ENCODE results near the gene TBC1D19.
"Not testable (repeated sequence)": the region's sequence is repeated elsewhere in the genome, so short reads cannot be mapped to it uniquely, and the experiment has no call there.

Gene TBC1D19

DNA sequence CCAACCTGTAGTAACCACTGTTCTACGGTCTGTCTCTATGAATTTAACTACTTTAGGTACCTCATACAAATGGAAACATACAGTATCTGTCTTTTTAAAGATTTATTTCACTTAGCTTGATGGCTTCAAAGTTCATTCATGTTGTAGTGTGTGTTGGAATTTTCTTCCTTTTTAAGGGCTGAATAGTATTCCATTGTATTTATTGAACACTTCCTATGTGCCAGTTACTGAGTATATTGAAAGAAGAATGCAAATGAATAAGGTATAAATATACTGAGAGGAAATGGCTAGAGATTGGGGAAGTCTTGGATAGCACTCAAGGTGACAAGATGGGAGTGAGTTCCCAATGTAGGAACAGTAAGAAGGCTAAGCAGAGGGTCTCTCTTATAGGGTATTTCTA, 17.3 kb downstream of the TBC1D19 start:
- DNase-seq, result no peak

DNA sequence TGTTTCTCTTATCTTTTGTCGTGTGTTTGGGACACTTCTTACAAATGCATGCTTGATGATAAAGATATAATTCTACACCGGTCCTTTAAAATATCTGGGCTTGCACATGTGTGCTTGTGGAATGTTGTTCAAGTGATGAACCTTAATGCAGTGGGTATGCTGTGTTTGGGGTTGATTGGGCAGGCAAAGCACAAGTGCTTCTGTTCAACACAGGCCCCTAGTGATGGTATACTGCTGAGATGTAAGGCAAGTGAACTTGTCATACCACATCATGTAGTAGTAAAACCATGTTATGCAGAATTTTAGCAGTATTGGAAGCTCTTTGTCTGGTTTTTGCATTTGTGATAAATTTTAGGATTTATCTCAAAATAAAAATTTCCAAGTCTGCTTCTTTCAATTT, 23.9 kb downstream of the TBC1D19 start:
- no peak for DNase-seq

DNA sequence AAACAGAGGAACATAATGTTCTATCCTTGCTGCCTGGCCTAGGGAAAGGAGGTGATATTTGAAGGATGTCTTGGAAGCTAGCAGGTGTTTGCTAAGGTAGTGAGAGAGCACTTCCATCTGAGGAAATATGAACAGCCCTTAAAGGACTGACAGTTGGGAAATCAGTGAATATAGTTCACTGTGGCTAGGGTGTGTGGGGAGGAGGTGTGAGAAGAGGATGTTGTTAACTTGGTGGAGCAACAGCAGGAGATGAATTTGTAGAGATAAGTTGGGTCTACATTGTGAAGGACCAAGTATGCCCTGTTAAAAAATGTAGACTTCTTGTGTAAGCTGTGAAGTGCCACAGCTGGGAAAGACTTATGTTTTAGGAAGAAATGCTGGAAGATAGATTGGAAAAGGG, 25.5 kb downstream of the TBC1D19 start:
- DNase-seq, result no peak

DNA sequence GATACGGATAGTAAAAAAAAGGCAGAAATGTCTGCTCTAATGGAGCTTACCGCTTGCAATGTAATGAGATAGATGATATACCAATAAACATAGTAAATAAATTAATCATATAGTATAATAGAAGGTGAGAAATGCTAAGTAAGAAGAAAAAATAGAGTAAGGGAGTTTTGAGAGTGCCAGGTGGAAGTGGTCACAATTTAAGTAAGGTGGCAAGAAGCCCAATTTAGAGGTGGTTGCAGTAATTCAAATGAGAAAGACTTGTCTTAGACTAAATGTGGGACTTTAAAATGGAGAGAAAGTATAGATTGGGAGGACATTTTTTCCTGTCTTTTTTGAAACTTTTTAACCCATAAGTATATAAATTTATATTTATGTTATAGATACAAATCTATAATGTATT, 26.0 kb downstream of the TBC1D19 start:
- no peak for DNase-seq

DNA sequence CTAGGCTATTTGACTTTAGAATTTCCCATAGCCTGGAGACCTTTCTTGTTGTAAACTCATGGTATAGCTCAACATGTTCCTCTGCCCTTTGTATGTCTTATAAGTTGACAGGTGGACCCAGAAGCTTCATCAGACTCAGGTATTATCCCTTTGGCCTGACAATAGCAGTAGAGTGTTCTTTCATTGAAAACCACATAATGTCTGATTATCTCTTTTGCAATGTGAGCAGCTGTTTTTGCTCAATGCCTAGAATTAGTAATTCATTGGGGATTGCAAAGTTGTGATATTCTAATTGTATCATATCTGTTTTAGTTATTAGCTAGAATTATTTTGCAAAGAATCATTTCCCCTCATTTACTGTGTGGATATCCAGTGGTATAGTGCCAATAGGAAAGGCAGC, 27.5 kb downstream of the TBC1D19 start:
- no peak for DNase-seq

DNA sequence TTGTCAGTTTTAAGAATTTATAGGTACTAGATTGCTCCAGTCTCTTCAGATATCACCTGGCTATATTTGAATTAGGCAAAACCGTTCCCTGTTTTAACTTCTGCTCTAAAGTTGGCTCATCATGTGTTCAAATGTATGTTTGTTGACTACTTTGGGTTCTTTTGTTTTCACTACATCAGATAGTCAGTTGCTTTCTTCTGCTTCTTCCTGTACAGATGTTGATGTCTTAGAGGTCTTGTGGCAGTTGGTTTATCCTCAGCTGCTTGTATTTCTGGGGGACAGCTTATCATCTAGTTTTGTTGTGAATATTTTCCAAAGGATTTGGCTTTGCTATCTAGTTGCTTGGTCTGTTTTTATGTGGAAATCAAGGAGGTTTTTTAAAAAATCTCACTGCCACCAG, 28.0 kb downstream of the TBC1D19 start:
- no peak for DNase-seq

DNA sequence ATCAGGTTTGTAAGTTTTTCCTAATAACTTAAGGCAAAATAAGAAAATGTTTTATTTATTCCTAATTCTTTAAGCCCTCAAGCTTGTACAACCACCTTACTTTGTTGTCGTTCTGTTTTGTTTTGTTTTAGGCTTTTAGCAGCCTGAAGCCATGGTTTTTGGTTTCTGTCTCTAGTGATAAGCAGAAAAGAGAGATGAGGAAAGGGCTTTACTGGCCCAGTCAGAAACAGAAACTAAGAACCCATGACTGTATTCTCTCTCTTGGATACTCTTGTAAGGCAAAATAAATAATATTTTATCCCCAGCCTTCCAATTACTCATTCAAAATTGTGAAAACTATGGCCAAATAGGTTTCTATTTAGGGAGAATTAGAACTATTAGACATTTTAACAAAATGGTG, 29.4 kb downstream of the TBC1D19 start:
- DNase-seq, result no peak

DNA sequence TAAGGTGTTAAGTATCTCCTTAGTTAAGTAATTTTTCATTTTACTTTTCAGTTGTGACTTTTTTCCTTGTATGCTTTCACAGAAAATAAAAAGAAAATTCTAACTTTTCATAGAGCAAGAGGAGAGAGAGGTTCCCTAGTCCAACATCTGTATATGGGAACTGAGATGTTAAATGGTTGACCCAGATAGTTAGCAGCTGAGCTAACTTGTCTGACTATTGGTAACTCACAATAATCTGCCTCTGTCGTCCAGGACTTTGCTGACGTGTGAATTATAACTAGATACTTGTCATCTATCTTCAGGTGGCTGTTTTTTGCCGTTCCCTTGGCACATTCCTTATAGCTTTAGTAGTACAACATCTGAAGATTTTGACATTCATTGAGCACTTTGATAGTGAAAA, 29.9 kb downstream of the TBC1D19 start:
- DNase-seq, result no peak

DNA sequence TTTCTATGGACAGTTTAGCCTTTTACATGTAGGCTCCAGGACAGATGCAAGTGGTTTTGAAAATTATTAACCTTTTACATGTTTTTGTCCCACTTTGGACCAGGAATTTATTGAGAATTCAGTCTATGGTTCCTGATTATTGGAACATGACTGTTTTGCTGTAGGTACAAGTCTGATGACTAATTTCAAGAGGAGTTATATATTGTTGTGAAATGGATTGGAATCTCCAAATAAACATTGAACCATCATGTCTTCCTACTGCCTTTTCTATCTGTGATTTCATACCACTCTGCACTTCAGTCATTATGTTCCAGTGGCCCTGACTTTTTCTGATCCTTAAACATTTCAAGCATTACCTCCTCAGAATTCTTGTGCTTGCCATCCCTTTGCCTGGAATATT, 35.9 kb downstream of the TBC1D19 start:
- DNase-seq, result no peak

DNA sequence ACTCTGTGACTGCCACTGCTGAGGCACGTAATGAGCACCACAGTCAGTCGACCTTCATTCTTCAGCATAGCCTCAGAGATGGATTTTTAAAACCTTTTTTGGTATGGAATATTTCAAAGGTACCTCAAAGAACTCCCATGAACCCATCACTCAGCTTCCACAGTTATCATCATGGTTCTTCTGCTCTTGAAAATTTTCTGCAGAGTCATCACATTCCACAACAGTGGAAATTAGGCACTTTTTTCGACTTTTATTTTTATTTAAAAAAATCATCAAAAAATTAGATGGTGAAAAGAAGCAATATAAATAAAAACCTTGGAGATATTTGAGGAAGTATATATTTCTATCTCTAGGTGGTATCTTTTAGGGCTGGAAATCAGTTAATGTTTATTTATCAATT, 37.5 kb downstream of the TBC1D19 start:
- no peak for DNase-seq

DNA sequence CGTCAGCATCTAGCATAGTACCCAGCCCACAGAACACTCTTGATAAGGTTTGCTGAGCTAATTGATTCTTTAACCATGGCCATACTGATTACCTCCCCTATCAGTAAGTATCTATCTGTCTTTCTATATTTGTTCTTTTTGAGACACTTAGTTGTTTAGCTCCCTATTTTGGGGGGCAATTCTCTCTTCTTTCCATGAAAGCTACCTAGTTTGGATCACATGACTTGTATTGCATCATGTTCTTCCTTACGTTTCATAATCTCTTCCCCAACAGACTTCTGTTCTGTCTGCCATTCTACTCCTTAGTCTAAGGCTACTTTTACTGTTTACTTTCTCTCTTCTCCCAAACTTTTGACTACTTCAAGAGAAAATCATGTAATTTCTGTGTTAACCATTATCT, 39.0 kb downstream of the TBC1D19 start:
- no peak for DNase-seq

DNA sequence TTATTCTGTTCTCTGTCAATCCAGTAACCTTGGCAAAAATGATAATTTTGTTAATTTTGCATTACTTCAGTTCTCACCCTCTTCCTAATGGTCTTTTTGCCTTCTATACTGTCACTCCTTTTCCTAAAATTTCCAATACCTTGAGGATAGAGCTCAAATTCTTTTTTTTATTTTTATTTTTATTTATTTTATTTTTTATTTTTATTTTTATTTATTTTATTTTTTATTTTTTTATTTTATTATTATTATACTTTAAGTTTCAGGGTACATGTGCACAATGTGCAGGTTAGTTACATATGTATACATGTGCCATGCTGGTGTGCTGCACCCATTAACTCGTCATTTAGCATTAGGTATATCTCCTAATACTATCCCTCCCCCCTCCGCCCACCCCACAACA, 42.8 kb downstream of the TBC1D19 start:
- not testable (repeated sequence) for DNase-seq

DNA sequence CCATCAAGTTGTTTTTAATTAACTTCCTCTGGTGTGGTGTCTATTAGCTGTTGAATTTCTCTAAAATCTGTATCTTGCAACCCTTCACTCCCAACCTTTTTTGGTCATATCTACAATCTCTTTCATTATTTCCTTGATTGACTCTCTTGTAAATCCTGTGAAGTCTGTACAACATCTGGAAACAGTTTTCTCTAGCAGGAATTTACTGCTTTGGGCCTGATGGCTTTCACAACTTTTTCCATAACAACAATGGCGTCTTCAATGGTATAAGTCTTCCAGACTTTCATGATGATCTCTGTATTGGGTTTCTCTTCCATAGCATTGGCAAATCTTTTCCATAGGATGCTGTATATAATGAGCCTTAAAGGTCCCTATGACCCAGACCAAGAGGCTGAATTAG, 49.0 kb downstream of the TBC1D19 start:
- DNase-seq, result no peak

DNA sequence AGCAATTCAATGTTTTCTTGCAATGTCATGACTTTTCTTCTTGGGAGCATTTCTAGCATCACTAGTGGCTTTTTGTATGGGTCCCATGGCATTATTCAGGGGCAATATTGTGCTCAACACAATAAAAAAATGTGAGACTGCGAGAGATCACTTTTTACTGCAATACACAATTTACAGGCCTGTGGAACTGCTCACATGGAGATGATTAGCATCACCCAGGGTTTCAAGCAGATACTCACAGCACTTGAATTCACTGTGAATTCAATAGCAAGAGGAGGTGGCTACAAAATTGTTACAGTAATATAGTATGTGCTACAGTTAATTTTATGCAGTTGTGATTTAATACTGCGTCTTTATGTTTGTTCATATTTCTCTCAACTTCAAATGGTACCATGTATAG, 50.4 kb downstream of the TBC1D19 start:
- DNase-seq, result no peak

DNA sequence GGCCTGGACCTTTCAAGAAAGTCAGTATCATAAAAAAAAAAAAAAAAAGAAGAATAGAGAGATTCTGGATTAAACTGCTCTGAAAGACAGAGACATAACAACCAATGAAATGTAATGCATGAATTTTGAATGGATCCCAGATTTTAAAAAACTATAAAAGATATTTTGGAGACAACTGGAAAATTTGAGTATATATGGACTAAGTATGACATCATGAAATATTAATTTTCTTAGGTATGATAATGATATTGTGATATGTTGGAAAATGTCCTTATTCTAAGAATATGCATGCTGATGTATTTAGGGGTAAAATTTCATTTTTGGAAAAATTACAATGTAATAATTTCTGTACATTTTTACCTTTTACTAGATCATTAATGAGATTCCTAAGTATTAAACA, 52.6 kb downstream of the TBC1D19 start:
- no peak for DNase-seq

DNA sequence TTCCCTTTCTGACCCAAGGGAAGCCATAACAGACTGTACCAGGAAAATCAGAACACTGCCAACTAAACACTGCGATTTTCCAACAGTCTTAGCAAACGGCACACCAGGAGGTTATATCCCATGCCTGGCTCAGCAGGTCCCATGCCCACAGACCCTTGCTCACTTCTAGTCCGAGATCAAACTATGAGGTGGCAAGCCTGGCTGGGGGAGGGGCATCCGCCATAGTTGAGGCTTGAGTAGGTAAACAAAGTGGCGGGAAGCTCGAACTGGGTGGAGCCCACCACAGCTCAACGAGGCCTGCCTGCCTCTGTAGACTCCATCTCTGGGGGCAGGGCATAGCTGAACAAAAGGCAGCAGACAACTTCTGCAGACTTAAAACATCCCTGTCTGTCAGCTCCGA, 56.8 kb downstream of the TBC1D19 start:
- not testable (repeated sequence) for DNase-seq

DNA sequence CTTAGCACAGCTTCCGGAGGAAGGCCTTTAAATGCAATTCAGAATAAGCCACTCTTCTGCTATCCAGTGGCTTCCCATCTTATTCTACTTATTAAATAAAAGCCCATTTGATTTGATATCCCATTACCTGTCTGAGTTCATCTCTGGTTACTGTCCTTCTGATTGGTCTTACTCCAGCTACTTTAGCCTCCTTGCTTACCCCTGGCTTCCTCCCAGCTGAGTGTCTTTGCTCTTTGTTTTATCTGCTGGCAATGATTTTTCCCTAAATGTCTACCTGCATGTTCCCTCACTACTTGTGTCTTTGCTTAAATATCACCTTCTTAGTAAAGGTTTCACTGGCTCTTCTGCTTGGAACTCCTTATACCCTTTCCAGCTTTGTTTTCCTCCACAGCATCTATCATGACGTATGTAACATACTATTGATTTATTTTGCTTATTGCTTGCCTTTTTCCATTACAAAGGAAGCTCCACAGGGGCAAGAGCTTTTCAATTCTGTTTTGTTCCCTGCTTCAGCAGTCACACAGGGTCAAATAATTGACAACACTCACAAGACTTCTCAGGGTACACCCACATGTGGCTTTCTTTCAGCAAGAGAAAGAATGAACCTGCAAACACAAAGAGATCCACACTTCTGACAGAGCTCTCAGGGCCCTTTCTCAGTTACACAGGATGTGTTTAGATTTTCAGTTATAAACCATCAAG, 63.8 kb downstream of the TBC1D19 start:
- no peak for DNase-seq

DNA sequence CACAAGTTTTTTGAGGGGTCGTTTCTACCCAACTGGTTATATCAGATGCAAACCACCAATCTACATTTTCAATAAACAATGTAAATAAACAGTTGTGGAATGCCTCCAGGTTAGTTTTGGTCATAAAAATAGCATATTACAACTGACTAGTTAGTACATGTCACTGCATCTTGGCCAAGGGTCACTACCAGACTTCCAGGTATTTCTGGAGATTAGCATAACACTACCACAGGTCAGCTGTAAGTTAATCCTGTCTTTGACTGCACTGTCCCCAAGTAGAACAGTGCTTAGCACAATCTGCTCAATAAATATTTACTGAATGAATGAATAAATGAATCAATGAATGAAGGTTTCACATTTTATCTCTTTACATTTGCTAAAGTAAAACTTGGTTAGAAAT, 64.4 kb downstream of the TBC1D19 start:
- no peak for DNase-seq

DNA sequence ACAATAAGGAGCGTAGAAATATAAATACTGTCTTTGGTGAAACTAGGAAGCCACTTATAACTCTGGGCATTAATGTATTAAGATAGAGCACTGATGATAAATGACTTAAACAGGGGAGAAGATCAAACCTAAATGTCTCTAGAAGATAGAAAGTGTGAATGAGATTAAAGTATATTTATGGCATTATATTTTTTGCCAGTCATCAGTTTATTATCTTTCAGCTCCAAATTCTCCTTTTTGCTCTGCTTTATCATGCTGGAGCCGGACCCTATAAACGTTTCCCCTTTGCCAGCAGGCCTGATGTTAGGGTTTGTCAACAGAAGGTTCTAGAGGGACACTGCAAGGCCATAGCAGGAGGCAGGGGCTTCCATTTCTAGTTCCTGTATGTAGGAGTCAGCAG, 76.4 kb downstream of the TBC1D19 start:
- no peak for DNase-seq

DNA sequence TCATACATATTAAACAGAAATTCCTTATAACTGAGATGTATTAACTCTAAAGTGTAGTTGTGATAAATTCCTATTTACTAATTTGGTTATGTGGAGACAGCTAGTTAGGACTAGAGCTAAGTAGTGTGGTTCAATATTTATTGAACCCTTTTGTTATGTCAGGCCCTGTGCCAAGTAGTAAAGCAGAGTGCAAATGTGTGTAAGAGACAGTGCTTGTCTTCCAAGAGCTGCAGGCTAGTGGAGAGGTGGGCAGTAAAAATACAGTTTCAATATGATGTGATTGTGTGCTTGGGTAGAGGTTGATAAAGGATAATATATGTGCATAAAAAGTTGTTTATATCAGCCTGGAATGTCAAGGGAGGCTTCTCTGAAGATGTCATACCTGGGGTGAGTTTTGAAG, 80.0 kb downstream of the TBC1D19 start:
- DNase-seq, result no peak

DNA sequence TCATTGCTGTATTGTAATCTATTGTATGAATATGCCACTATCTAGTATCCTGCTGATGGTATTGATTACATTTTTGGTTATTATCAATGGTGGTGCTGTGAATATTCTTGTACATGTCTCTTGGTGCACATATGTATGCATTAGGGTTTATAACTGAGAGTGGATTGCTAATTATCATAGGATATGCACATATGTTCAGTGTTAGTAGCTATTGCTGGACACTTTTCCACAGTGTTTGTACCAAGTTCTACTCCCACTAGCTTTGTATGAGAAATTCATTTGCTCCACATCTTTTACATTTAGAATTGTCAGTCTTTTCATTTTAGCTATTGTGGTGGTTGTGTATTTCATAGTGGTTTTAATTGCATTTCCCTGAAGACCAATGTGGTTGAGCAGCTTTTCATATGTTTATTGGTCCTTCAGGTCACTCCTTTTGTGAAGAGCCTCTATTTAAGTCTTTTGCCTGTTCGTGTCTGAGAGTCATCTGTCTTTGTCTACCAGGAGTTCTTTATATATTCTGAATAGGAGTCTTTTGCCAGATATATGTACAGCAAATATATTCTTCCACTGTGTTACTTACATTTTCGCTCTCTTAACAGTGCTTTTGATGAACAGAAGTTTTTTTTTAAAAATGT, 87.1 kb downstream of the TBC1D19 start:
- DNase-seq, result no peak

DNA sequence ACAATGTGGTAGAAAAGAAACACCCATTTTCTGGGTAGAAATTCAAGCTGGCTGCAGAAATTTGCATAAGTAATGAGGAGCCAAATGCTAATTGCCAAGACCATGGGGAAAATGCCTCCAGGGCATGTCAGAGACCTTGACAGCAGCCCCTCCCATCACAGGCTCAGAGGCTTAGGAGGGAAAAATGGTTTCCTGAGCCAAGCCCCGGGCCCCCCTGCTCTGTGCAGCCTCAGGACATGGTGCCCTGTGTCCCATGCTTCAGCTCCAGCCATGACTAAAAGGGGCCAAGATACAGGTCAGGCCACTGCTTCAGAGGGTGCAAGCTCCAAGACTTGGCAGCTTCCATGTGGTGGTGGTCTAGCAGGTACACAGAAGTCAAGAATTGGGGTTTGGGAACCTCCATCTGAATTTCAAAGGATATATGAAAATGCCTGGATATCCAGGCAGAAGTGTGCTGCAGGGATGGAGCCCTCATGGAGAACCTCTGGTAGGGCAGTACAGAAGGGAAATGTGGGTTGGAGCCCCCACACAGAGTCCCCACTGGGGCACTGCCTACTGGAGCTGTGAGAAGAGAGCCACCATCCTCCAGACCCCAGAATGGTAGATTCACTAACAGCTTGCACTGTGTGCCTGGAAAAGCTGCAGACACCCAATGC, 95.3 kb downstream of the TBC1D19 start:
- DNase-seq, result not testable (repeated sequence)

DNA sequence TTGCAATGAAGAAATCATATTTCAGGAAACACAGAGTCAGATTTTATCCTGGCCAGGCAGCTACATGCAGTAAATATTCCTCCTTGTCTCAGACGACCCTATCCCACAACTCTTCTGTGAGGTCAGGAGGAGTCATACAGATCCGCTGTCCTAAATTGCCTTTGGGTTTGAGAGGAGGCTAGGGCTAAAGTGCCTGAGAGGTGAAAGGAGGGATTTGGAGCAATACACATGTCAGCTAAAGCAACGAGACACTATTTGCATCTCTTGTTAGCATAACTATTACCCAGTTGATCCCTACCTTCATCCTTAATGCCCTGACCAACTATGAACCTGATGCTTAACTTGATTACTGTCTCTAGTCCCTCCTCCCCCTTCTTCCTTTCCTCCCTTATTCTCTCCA, 98.6 kb downstream of the TBC1D19 start:
- DNase-seq, result no peak

DNA sequence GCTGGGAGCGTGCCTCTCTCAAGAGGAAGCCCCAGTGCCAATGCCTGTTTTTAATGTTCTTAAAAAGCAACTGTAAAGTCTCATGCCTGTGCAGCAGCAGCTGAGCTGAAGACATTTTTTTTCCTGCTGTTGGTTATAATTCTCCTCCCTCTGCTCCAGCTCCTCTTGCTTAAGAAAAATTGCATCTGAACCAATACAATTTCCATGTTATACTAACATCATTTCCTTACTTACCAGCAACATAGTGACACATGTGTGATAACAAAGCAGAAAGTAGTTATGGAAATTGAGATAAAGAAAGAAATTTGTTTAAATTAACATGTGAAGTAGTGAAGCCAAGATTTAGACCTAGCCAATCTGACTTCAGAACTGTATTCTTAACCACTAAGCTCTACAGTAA, 101.4 kb downstream of the TBC1D19 start:
- no peak for DNase-seq

DNA sequence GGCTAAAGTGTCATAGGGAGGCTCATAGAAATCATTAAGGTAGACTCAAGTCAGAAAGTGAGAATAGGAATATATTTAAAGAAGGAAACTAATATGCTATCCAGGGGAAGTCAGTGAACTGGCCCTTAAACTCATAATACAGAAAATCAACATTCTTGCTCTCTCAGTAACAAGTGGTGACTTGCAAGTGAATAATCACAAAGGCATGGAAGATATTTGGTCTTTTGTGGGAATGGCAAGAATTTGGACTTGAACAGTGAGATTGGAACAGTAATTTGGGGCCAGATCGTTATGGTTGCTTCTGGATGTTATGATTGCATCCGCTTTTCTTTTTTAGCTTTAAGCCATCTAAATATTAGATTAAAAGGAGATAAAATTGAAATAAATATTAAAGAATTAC, 103.8 kb downstream of the TBC1D19 start:
- DNase-seq, result no peak

All from activated CD4-positive, alpha-beta T cell treated with anti-CD3 and anti-CD28 coated beads for 1 hour (primary cell).